GM18526 (cell line): Measurements from ENCODE around the gene GNG4.

Experiments
- POLR2A ChIP-seq: IDR thresholded peaks from 3 replicates; pipeline ENCODE4 v1.6.1; 2011; ENCODE audit not compliant: insufficient read length; ENCODE audit errors: extremely low read depth

GNG4 gene

GRCh38 chr1:235639226-235640205 is 10.1 kb downstream of the GNG4 start:
- no peak for TF ChIP-seq POLR2A

- no peak for TF ChIP-seq POLR2A
Observed at GRCh38 chr1:235637756-235638534, 11.6 kb downstream of the GNG4 start.

- TF ChIP-seq POLR2A: no peak
Observed at GRCh38 chr1:235635938-235636662, 13.5 kb downstream of the GNG4 start.

- no peak for TF ChIP-seq POLR2A
Observed at GRCh38 chr1:235632506-235633401, 16.8 kb downstream of the GNG4 start.

- no peak for TF ChIP-seq POLR2A
Observed at GRCh38 chr1:235631816-235632215, 17.8 kb downstream of the GNG4 start.

- no peak for TF ChIP-seq POLR2A
Observed at GRCh38 chr1:235628316-235629005, 21.1 kb downstream of the GNG4 start.

- no peak for TF ChIP-seq POLR2A
Observed at GRCh38 chr1:235625831-235626230, 23.8 kb downstream of the GNG4 start.

- TF ChIP-seq POLR2A: no peak
Observed at GRCh38 chr1:235625340-235625739, 24.2 kb downstream of the GNG4 start.

GRCh38 chr1:235624721-235625333 is 24.8 kb downstream of the GNG4 start:
- no peak for TF ChIP-seq POLR2A

- TF ChIP-seq POLR2A: no peak
Observed at GRCh38 chr1:235622936-235623779, 26.4 kb downstream of the GNG4 start.

- TF ChIP-seq POLR2A: no peak
Observed at GRCh38 chr1:235617808-235618207, 31.8 kb downstream of the GNG4 start.

- no peak for TF ChIP-seq POLR2A
Observed at GRCh38 chr1:235617140-235617539, 32.4 kb downstream of the GNG4 start.
